Effector CD4-positive, alpha-beta T cell (primary cell): ENCODE data around the gene FATE1.

Source experiments
- DNase-seq: peaks from one replicate; pipeline ENCODE4 v3.0.0-alpha.2; 2020

FATE1 gene

GRCh38 chrX:151704041-151704663 is 11.7 kb upstream of the FATE1 start:
- no peak for DNase-seq

GRCh38 chrX:151708821-151709220 is 7.0 kb upstream of the FATE1 start:
- DNase-seq: no peak

- DNase-seq: no peak
Observed at GRCh38 chrX:151710457-151710856, 5.4 kb upstream of the FATE1 start.

- no peak for DNase-seq
Observed at GRCh38 chrX:151711154-151711553, 4.7 kb upstream of the FATE1 start.

- DNase-seq: no peak
Observed at GRCh38 chrX:151711787-151712186, 4.0 kb upstream of the FATE1 start.

- no peak for DNase-seq
Observed at GRCh38 chrX:151712253-151712652, 3.6 kb upstream of the FATE1 start.

GRCh38 chrX:151713849-151714248 is 2.0 kb upstream of the FATE1 start:
- no peak for DNase-seq

- DNase-seq: no peak
Observed at GRCh38 chrX:151714362-151714761, 1.5 kb upstream of the FATE1 start.

- no peak for DNase-seq
Observed at GRCh38 chrX:151722241-151722846, 6.5 kb downstream of the FATE1 start.

- no peak for DNase-seq
Observed at GRCh38 chrX:151723156-151723760, 7.4 kb downstream of the FATE1 start.

GRCh38 chrX:151724563-151725337 is 8.9 kb downstream of the FATE1 start:
- no peak for DNase-seq

GRCh38 chrX:151725338-151725614 is 9.4 kb downstream of the FATE1 start:
- DNase-seq: no peak

- no peak for DNase-seq
Observed at GRCh38 chrX:151726751-151727150, 10.9 kb downstream of the FATE1 start.

GRCh38 chrX:151727346-151727745 is 11.5 kb downstream of the FATE1 start:
- no peak for DNase-seq

GRCh38 chrX:151729056-151729725 is 13.4 kb downstream of the FATE1 start:
- no peak for DNase-seq

GRCh38 chrX:151734446-151734845 is 18.6 kb downstream of the FATE1 start, which contains the start of gene CNGA2:
Gene CNGA2 (plus strand): TSS chrX:151734746. CDS start chrX:151738484, 3,738 bp downstream.
- no peak for DNase-seq

GRCh38 chrX:151735219-151735618 is 19.4 kb downstream of the FATE1 start:
- no peak for DNase-seq

- no peak for DNase-seq
Observed at GRCh38 chrX:151736685-151737084, 20.9 kb downstream of the FATE1 start.

- DNase-seq: no peak
Observed at GRCh38 chrX:151737494-151737893, 21.7 kb downstream of the FATE1 start.

GRCh38 chrX:151738751-151739150 is 22.9 kb downstream of the FATE1 start:
- DNase-seq: no peak

GRCh38 chrX:151741606-151742005 is 25.8 kb downstream of the FATE1 start:
- no peak for DNase-seq

GRCh38 chrX:151742311-151742710 is 26.5 kb downstream of the FATE1 start:
- no peak for DNase-seq
